Upper lobe of right lung (tissue), 1 donor: Measurements from ENCODE around the gene FAM149A. TPM values are rescaled to one million over a fixed set of nuclear protein-coding genes. Genes with fewer than 3 reads are reported as not detected.

Source experiments
- ATAC-seq: fragments of 200-7000 bp; cut with Tn5 transposase; one replicate; pipeline ENCODE4 v1.9.1; 2020; ENCODE audit warnings: mild to moderate bottlenecking, moderate library complexity
- DNase-seq: peaks from one replicate; pipeline ENCODE4 v3.0.0-alpha.2; 2020
- H3K27ac ChIP-seq: fragments of 200-600 bp; one replicate; pipeline ENCODE4 v1.8.0; 2022
- H3K27me3 ChIP-seq: fragments of 200-600 bp; one replicate; pipeline ENCODE4 v1.8.0; 2022; ENCODE audit warnings: mild to moderate bottlenecking
- H3K36me3 ChIP-seq: fragments of 200-600 bp; one replicate; pipeline ENCODE4 v1.8.0; 2022
- H3K4me1 ChIP-seq: fragments of 200-600 bp; one replicate; pipeline ENCODE4 v1.8.0; 2022
- H3K4me3 ChIP-seq: fragments of 200-600 bp; one replicate; pipeline ENCODE4 v1.8.0; 2022; ENCODE audit warnings: mild to moderate bottlenecking
- H3K9me3 ChIP-seq: fragments of 200-600 bp; one replicate; pipeline ENCODE4 v1.8.0; 2022
- CTCF ChIP-seq: fragments of 200-600 bp; IDR thresholded peaks from one replicate; pipeline ENCODE4 v1.8.0; 2022; ENCODE audit warnings: antibody characterized with exemption
- intact Hi-C: fragments of 100-400 bp; cut with DNase I; formaldehyde crosslinking; loops from one replicate; pipeline ENCODE4 v1.11.0; 2022
- total RNA-seq: library from RNA; stranded (reverse); fragmentation: NEBNext Ultra II Directional; extraction: Animal tissue kit (Norgen Biotek cat#: 25700); gene quantifications from one replicate; pipeline ENCODE4 v1.2.1, GENCODE V29; 2021
- donor health status: DM: no; HTN: yes; CAD: no; lungs with severe emphysema.

FAM149A gene
- total RNA-seq, 1 donor from 2014 or later: 16.4 TPM

- ATAC-seq (no peak), DNase-seq (no peak)
- Histone ChIP-seq H3K4me1 (no peaks in the 10 kb centered on the region), H3K36me3 (no peaks in the 10 kb centered on the region), H3K4me3 (no peak overlapping the region), H3K9me3 (no peaks in the 10 kb centered on the region), H3K27ac (no peak overlapping the region), H3K27me3 (no peaks in the 10 kb centered on the region)
- TF ChIP-seq CTCF: no peak
- intact Hi-C loops: no loop called here
Observed at GRCh38 chr4:186217733-186218293, 113.3 kb downstream of the FAM149A start.

- DNase-seq: no peak
- Histone ChIP-seq H3K4me3 (no peak overlapping the region), H3K27ac (no peak overlapping the region), H3K4me1 (no peaks in the 10 kb centered on the region), H3K27me3 (no peaks in the 10 kb centered on the region), H3K9me3 (no peaks in the 10 kb centered on the region), H3K36me3 (no peaks in the 10 kb centered on the region)
- no peak for TF ChIP-seq CTCF
- intact Hi-C loops: no loop called here
- no peak for ATAC-seq
Observed at GRCh38 chr4:186221624-186222023, 117.1 kb downstream of the FAM149A start.

Other genes starting within 250 kb of the FAM149A start
- gene TLR3, start 35.5 kb upstream of the FAM149A start, total RNA-seq: 28.5 TPM
- gene CYP4V2, start 86.9 kb downstream of the FAM149A start, total RNA-seq: 35.4 TPM
- 1.5 TPM for gene KLKB1, start 122.8 kb downstream of the FAM149A start, total RNA-seq
- 24.7 TPM for gene F11, start 161.5 kb downstream of the FAM149A start, total RNA-seq